ENCODE measurements around the gene GNB1L. TPM values are rescaled to one million over a fixed set of nuclear protein-coding genes. Genes with fewer than 3 reads are reported as not detected.

The GNB1L gene
- total RNA-seq, 1 experiment from 2014 or later: 18.0 TPM

DNA sequence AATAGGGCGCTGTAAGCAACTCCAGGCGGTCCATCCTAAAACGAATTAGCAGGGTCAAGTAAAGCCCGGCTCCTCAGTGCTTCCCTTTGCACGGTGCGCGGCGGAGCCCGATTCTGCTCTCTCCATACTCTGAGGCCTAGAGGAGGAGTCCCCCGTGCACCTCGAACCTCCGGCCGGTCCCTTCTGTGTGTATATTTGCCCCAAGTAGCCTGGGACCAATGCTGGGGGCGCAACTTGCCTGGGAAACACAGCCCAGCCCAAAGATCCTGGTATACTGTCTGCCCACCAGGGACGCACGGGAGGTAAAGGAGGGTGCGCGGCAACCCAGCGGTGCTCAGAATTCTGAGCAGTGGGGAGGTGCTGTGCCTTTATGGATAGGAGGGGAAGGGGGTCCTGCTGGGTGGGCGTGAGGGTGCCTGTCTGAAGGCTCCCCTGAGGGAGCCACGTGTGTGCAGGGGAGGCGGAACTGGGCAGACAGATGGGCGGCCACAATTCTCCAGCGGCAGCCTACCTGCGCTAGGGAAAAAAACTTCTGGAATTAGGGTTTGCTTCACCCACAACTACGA, 98.9 kb downstream of the GNB1L start:
- H3K9me3 Mint-ChIP-seq: no peaks in the 10 kb centered on the region
- POLR2A ChIA-PET: interaction anchor here (1.0 kb wide), 1 partner anchor 9 kb away, joined by 3 read pairs; no protein-coding TSS in a partner anchor

More for the DNA sequence above, 98.9 kb downstream of the GNB1L start:
- TF ChIP-seq, protein P1, sequence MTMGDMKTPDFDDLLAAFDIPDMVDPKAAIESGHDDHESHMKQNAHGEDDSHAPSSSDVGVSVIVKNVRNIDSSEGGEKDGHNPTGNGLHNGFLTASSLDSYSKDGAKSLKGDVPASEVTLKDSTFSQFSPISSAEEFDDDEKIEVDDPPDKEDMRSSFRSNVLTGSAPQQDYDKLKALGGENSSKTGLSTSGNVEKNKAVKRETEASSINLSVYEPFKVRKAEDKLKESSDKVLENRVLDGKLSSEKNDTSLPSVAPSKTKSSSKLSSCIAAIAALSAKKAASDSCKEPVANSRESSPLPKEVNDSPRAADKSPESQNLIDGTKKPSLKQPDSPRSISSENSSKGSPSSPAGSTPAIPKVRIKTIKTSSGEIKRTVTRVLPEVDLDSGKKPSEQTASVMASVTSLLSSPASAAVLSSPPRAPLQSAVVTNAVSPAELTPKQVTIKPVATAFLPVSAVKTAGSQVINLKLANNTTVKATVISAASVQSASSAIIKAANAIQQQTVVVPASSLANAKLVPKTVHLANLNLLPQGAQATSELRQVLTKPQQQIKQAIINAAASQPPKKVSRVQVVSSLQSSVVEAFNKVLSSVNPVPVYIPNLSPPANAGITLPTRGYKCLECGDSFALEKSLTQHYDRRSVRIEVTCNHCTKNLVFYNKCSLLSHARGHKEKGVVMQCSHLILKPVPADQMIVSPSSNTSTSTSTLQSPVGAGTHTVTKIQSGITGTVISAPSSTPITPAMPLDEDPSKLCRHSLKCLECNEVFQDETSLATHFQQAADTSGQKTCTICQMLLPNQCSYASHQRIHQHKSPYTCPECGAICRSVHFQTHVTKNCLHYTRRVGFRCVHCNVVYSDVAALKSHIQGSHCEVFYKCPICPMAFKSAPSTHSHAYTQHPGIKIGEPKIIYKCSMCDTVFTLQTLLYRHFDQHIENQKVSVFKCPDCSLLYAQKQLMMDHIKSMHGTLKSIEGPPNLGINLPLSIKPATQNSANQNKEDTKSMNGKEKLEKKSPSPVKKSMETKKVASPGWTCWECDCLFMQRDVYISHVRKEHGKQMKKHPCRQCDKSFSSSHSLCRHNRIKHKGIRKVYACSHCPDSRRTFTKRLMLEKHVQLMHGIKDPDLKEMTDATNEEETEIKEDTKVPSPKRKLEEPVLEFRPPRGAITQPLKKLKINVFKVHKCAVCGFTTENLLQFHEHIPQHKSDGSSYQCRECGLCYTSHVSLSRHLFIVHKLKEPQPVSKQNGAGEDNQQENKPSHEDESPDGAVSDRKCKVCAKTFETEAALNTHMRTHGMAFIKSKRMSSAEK (CRISPR knock-in tag; IDR thresholded peaks at IDR 0.05; ENCODE audit: borderline replicate concordance): no peak
- TF ChIP-seq, protein P2, sequence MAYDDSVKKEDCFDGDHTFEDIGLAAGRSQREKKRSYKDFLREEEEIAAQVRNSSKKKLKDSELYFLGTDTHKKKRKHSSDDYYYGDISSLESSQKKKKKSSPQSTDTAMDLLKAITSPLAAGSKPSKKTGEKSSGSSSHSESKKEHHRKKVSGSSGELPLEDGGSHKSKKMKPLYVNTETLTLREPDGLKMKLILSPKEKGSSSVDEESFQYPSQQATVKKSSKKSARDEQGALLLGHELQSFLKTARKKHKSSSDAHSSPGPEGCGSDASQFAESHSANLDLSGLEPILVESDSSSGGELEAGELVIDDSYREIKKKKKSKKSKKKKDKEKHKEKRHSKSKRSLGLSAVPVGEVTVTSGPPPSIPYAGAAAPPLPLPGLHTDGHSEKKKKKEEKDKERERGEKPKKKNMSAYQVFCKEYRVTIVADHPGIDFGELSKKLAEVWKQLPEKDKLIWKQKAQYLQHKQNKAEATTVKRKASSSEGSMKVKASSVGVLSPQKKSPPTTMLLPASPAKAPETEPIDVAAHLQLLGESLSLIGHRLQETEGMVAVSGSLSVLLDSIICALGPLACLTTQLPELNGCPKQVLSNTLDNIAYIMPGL (CRISPR knock-in tag; IDR thresholded peaks at IDR 0.05): no peak
- TF ChIP-seq, protein P3, sequence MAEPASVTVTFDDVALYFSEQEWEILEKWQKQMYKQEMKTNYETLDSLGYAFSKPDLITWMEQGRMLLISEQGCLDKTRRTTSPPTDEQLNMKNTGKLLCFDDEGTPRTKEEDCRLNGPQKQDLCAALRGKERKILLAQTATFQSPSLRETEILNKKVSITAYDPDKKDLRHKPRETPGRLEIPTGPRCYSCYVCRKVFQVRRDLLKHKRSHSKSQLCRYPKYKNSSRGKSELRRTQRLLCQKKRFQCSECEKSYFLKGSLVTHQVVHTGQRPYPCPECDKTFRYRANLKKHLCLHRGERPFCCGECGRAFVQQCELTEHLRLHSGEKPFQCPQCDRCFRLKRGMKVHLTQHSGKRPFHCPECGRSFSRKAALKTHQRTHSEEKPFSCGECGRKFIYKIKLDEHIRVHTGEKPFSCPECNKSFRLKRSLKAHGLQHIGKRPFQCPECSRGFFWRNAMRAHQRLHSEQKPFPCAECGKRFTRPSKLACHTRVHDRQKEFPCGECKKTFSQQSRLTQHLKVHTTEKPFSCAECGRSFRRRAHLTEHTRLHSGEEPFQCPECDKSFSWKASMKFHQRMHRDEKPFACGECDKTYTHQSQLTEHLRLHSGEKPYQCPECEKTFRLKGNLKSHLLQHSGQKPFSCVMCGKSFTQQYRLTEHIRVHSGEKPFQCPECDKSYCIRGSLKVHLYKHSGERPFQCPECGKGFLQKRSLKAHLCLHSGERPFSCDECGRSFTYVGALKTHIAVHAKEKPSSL (CRISPR knock-in tag; conservative IDR thresholded peaks at IDR 0.05): no peak
- TF ChIP-seq, protein P4, sequence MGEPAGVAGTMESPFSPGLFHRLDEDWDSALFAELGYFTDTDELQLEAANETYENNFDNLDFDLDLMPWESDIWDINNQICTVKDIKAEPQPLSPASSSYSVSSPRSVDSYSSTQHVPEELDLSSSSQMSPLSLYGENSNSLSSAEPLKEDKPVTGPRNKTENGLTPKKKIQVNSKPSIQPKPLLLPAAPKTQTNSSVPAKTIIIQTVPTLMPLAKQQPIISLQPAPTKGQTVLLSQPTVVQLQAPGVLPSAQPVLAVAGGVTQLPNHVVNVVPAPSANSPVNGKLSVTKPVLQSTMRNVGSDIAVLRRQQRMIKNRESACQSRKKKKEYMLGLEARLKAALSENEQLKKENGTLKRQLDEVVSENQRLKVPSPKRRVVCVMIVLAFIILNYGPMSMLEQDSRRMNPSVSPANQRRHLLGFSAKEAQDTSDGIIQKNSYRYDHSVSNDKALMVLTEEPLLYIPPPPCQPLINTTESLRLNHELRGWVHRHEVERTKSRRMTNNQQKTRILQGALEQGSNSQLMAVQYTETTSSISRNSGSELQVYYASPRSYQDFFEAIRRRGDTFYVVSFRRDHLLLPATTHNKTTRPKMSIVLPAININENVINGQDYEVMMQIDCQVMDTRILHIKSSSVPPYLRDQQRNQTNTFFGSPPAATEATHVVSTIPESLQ (CRISPR knock-in tag; IDR thresholded peaks at IDR 0.05): no peak
- TF ChIP-seq MYBL2 (CRISPR knock-in tag; IDR thresholded peaks at IDR 0.05): no peak
- TF ChIP-seq ZNF138 (CRISPR knock-in tag; conservative IDR thresholded peaks at IDR 0.05): no peak
- TF ChIP-seq NR3C1 (CRISPR knock-in tag; conservative IDR thresholded peaks at IDR 0.05; ENCODE audit: low read depth): no peak
- TF ChIP-seq GABPB1 (CRISPR knock-in tag; IDR thresholded peaks at IDR 0.05): no peak
- TF ChIP-seq, protein P5, sequence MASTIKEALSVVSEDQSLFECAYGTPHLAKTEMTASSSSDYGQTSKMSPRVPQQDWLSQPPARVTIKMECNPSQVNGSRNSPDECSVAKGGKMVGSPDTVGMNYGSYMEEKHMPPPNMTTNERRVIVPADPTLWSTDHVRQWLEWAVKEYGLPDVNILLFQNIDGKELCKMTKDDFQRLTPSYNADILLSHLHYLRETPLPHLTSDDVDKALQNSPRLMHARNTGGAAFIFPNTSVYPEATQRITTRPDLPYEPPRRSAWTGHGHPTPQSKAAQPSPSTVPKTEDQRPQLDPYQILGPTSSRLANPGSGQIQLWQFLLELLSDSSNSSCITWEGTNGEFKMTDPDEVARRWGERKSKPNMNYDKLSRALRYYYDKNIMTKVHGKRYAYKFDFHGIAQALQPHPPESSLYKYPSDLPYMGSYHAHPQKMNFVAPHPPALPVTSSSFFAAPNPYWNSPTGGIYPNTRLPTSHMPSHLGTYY (CRISPR knock-in tag; IDR thresholded peaks at IDR 0.05): no peak
- no peak for TF ChIP-seq TEAD4 (CRISPR knock-in tag; IDR thresholded peaks at IDR 0.05)
- no peak for TF ChIP-seq RORB (CRISPR knock-in tag; IDR thresholded peaks at IDR 0.05)
- TF ChIP-seq ZNF263 (CRISPR knock-in tag; IDR thresholded peaks at IDR 0.05; ENCODE audit: low read depth): no peak
- TF ChIP-seq NR2C2 (CRISPR knock-in tag; IDR thresholded peaks at IDR 0.05): no peak
- TF ChIP-seq ELF4 (CRISPR knock-in tag; IDR thresholded peaks at IDR 0.05; ENCODE audit: low read depth): no peak
- no peak for TF ChIP-seq ZNF121 (CRISPR knock-in tag; IDR thresholded peaks at IDR 0.05)
- no peak for TF ChIP-seq CBFB (CRISPR knock-in tag; IDR thresholded peaks at IDR 0.05; ENCODE audit: low read depth)
- TF ChIP-seq ZNF219 (CRISPR knock-in tag; IDR thresholded peaks at IDR 0.05; ENCODE audit: borderline replicate concordance): no peak
- no peak for TF ChIP-seq FOXP1 (CRISPR knock-in tag; IDR thresholded peaks at IDR 0.05; ENCODE audit: borderline replicate concordance)
- TF ChIP-seq, protein P6, sequence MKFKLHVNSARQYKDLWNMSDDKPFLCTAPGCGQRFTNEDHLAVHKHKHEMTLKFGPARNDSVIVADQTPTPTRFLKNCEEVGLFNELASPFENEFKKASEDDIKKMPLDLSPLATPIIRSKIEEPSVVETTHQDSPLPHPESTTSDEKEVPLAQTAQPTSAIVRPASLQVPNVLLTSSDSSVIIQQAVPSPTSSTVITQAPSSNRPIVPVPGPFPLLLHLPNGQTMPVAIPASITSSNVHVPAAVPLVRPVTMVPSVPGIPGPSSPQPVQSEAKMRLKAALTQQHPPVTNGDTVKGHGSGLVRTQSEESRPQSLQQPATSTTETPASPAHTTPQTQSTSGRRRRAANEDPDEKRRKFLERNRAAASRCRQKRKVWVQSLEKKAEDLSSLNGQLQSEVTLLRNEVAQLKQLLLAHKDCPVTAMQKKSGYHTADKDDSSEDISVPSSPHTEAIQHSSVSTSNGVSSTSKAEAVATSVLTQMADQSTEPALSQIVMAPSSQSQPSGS (CRISPR knock-in tag; IDR thresholded peaks at IDR 0.05; ENCODE audit: borderline replicate concordance, low read depth): no peak
- CTCF ChIA-PET: interaction anchor here (0.7 to 7.5 kb wide), 20 partner anchors 8 to 198 kb away, joined by 3 to 110 read pairs (median 4); partner anchors contain the start of gene GP1BB
- peak overlapping the region; percentile 43 for H3K4me3 Mint-ChIP-seq
- H3K27ac Mint-ChIP-seq: no peak overlapping the region
- no peaks in the 10 kb centered on the region for H3K36me3 Mint-ChIP-seq
- H3K27me3 Mint-ChIP-seq (ENCODE audit: low read depth): peaks cover 88% of the 10 kb centered on the region
- H3K4me1 Mint-ChIP-seq: peaks cover 23% of the 10 kb centered on the region
- ATAC-seq: no peak
- DNase-seq (ENCODE audit: low spot score): peak; percentile 33

All from WTC11 (cell line).